HG03520 (cell line): ENCODE data around the gene BMAL2.
A peak's percentile ranks its signal among the peaks of the same experiment; 100 is the strongest.

Source experiments
- ATAC-seq: cut with Tn5 transposase; IDR thresholded peaks from one replicate; pipeline ENCODE4 v1.9.1; 2021; ENCODE audit warnings: mild to moderate bottlenecking, moderate library complexity; ENCODE audit not compliant: unreplicated experiment

Gene BMAL2

GRCh38 chr12:27332714-27333402 lies at the start of gene BMAL2:
BMAL2 (plus strand) TSS chr12:27332836; CDS start chr12:27333073, 237 bp downstream.
- peak; percentile 34 for ATAC-seq

- ATAC-seq = no peak
These were observed 48.6 kb upstream of the BMAL2 start for GRCh38 chr12:27284021-27284420.

- peak; percentile 65 for ATAC-seq
These were observed 47.9 kb upstream of the BMAL2 start for GRCh38 chr12:27284751-27285150.

- ATAC-seq = no peak
These were observed 47.2 kb upstream of the BMAL2 start for GRCh38 chr12:27285403-27285802.

- ATAC-seq = no peak
These were observed 43.2 kb upstream of the BMAL2 start for GRCh38 chr12:27289414-27289813.

GRCh38 chr12:27290501-27291168 lies 42.0 kb upstream of the BMAL2 start:
- no peak for ATAC-seq

- ATAC-seq = no peak
These were observed 40.8 kb upstream of the BMAL2 start for GRCh38 chr12:27291862-27292261.

- no peak for ATAC-seq
These were observed 39.9 kb upstream of the BMAL2 start for GRCh38 chr12:27292718-27293117.

GRCh38 chr12:27293463-27293862 lies 39.2 kb upstream of the BMAL2 start:
- ATAC-seq = no peak

GRCh38 chr12:27296674-27297073 lies 36.0 kb upstream of the BMAL2 start:
- no peak for ATAC-seq

- ATAC-seq = no peak
These were observed 35.1 kb upstream of the BMAL2 start for GRCh38 chr12:27297566-27297965.

- ATAC-seq = no peak
These were observed 33.5 kb upstream of the BMAL2 start for GRCh38 chr12:27299102-27299501.

GRCh38 chr12:27300226-27300625 lies 32.4 kb upstream of the BMAL2 start:
- ATAC-seq = no peak

- no peak for ATAC-seq
These were observed 29.2 kb upstream of the BMAL2 start for GRCh38 chr12:27303139-27304111.

- ATAC-seq = no peak
These were observed 27.8 kb upstream of the BMAL2 start for GRCh38 chr12:27304856-27305255.

GRCh38 chr12:27305673-27306456 lies 26.8 kb upstream of the BMAL2 start:
- no peak for ATAC-seq

- ATAC-seq = no peak
These were observed 23.2 kb upstream of the BMAL2 start for GRCh38 chr12:27309293-27309994.

GRCh38 chr12:27309995-27310315 lies 22.7 kb upstream of the BMAL2 start:
- no peak for ATAC-seq

GRCh38 chr12:27316947-27317346 lies 15.7 kb upstream of the BMAL2 start:
- no peak for ATAC-seq

GRCh38 chr12:27319409-27319808 lies 13.2 kb upstream of the BMAL2 start:
- no peak for ATAC-seq
